ENCODE results near the gene SLC49A4. TPM values are rescaled to one million over a fixed set of nuclear protein-coding genes. Genes with fewer than 3 reads are reported as not detected.

The SLC49A4 gene
- total RNA-seq, 4 donors from 2014 or later, result 14.2 to 27.3 (median 20.9) TPM

DNA sequence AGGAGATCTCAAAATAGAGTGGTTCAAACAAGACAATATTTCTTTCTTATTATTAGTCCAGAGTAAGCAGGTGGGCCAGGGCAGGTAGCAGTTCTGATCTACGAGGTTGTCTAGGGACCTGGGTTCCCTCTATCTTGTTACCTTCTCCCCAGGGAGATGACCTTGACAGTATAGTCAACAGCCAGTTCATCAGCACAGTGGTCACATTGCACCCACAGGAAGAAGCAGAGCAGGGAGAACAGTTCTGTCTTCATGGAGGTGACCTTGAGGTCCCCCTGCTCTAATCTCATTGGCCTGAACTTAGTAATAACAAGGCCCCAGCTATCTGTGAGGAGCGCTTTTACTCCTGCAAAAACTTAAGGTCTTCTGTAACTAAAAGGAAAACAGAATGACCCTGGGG lies 21.7 kb downstream of the SLC49A4 start:
- Histone ChIP-seq H3K4me1 (no peaks in the 10 kb centered on the region), H3K4me3 (no peak overlapping the region), H3K27ac (no peak overlapping the region), H3K27me3 (no peaks in the 10 kb centered on the region), H3K9me3 (no peaks in the 10 kb centered on the region), H3K36me3 (peaks cover 0 to 46% (median 0%) of the 10 kb centered on the region in 3 donors)
- 78 to 92% methylated on average over 2 of the region's 2 CpGs for WGBS, 2 donors
- TF ChIP-seq POLR2A (IDR thresholded peaks at IDR 0.05), result no peak
- no peak for TF ChIP-seq EP300 (IDR thresholded peaks at IDR 0.05)
- TF ChIP-seq, protein P1, sequence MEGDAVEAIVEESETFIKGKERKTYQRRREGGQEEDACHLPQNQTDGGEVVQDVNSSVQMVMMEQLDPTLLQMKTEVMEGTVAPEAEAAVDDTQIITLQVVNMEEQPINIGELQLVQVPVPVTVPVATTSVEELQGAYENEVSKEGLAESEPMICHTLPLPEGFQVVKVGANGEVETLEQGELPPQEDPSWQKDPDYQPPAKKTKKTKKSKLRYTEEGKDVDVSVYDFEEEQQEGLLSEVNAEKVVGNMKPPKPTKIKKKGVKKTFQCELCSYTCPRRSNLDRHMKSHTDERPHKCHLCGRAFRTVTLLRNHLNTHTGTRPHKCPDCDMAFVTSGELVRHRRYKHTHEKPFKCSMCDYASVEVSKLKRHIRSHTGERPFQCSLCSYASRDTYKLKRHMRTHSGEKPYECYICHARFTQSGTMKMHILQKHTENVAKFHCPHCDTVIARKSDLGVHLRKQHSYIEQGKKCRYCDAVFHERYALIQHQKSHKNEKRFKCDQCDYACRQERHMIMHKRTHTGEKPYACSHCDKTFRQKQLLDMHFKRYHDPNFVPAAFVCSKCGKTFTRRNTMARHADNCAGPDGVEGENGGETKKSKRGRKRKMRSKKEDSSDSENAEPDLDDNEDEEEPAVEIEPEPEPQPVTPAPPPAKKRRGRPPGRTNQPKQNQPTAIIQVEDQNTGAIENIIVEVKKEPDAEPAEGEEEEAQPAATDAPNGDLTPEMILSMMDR (IDR thresholded peaks at IDR 0.05), result no peak
- DNase-seq (ENCODE audit: low spot score in 2 of 2), result no peak

DNA sequence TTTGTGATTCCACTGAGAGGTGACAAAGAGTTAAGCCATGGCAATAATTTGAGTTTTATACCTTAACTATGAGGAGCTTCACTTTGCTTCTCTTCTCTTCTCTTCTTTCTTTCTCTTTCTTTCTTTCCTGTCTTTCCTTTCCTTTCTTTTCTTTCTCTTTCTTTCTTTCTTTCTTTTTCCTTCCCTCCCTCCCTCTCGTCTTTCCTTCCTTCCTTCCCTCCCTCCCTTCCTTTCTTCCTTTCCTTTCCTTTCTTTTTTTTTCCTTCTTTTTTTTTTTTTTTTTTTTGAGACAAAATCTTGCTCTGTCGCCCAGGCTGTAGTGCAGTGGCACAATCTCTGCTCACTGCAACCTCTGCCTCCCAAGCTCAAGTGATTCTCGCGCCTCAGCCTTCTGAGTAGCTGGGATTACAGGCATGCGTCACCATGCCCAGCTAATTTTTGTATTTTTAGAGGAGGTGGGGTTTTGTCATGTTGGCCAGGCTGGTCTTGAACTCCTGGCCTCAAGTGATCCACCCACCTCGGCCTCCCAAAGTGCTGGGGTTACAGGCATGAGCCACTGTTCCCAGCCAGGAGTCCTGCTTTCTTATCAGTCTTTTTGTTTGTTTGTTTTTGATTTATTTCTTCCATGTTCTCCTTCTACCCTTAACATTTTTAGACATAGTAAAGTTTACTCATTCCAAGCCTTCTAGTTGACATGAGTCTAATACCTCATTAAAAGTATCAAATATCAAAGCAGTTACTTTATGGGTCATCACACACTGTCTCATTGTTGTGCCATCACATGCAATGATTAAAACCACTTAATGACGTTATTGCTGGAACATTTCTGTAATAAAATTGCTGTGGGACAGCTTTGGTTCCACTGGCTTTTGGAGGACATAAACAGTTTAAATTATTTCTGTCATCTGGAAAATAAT lies 29.9 kb downstream of the SLC49A4 start:
- DNase-seq (ENCODE audit: low spot score in 2 of 2), result no peak
- Histone ChIP-seq H3K4me3 (no peak overlapping the region), H3K9me3 (no peaks in the 10 kb centered on the region), H3K36me3 (peaks cover 0 to 52% (median 0%) of the 10 kb centered on the region in 3 donors), H3K27ac (peak overlapping the region in 1 of 4 donors; percentile 31), H3K4me1 (no peaks in the 10 kb centered on the region), H3K27me3 (no peaks in the 10 kb centered on the region)
- WGBS, 2 donors, result 85 to 88% methylated on average over 7 of the region's 7 CpGs
- TF ChIP-seq EP300 (IDR thresholded peaks at IDR 0.05) (no peak), POLR2A (IDR thresholded peaks at IDR 0.05) (no peak)
- TF ChIP-seq, protein P1 (IDR thresholded peaks at IDR 0.05), result no peak

DNA sequence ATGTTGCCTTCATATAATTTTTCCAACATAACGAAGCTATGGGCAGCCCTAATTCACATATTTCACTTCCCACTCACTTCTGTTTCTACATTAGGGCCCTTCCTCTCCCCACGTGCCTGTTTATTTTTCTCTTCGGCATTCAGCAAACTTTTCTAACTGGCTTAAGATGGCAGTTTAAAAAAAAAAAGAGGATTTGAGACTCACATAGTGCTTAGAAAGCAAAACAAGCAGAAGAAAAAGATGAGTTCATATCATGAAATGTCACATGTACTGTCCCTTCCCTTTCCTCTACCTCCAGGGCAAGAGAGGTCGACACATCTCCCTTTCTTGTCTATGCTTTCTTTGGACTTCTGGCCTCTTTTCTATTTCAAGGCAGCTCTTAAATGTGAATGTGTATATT lies 30.6 kb downstream of the SLC49A4 start:
- H3K36me3 ChIP-seq, result peaks cover 0 to 53% (median 0%) of the 10 kb centered on the region in 3 donors

GRCh38 chr3:122826278-122826677 lies 31.4 kb downstream of the SLC49A4 start:
- Histone ChIP-seq H3K27ac (peak overlapping the region in 1 of 4 donors; percentile 23), H3K4me3 (no peak overlapping the region), H3K36me3 (peaks cover 0 to 49% (median 0%) of the 10 kb centered on the region in 3 donors), H3K9me3 (no peaks in the 10 kb centered on the region), H3K4me1 (no peaks in the 10 kb centered on the region), H3K27me3 (no peaks in the 10 kb centered on the region)
- TF ChIP-seq, protein P1 (IDR thresholded peaks at IDR 0.05), result no peak
- TF ChIP-seq POLR2A (IDR thresholded peaks at IDR 0.05) (no peak), EP300 (IDR thresholded peaks at IDR 0.05) (no peak)
- no peak for DNase-seq (ENCODE audit: low spot score in 2 of 2)
- 94 to 100% methylated on average over 1 of the region's 1 CpG for WGBS, 2 donors

More for the DNA sequence above, 30.6 kb downstream of the SLC49A4 start:
- peak overlapping the region in 2 of 4 donors; percentile 18 to 23 for H3K27ac ChIP-seq
- TF ChIP-seq, protein P1 (IDR thresholded peaks at IDR 0.05), result no peak
- no peak for TF ChIP-seq POLR2A (IDR thresholded peaks at IDR 0.05)
- TF ChIP-seq EP300 (IDR thresholded peaks at IDR 0.05), result peak; percentile 23 to 69
- no peak for DNase-seq (ENCODE audit: low spot score in 2 of 2)
- WGBS, 2 donors, result 45 to 54% methylated on average over 4 of the region's 4 CpGs
- H3K27me3 ChIP-seq, result no peaks in the 10 kb centered on the region
- H3K4me1 ChIP-seq, result no peaks in the 10 kb centered on the region
- no peaks in the 10 kb centered on the region for H3K9me3 ChIP-seq
- no peak overlapping the region for H3K4me3 ChIP-seq

DNA sequence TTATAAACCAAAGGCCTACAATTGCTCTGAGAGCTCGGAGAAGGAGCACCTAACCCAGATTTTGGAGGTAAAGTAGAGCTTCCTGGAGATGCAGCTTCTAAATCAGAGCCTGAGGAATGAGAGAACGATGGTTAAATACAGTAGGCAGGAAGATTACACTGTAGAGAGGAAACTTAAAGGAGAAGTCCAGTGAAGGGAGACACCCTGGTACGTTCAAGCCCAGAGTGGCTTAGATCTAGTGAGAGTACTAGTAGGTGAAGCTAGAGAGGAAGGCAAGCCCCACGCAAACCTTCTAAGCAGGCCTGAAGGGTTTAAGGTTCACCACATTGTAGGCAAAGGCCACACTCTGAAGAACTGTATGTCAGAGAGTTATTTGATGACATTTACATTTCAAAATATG lies 33.4 kb downstream of the SLC49A4 start:
- 85 to 90% methylated on average over 4 of the region's 4 CpGs for WGBS, 2 donors
- TF ChIP-seq, protein P1 (IDR thresholded peaks at IDR 0.05), result no peak
- no peak for TF ChIP-seq POLR2A (IDR thresholded peaks at IDR 0.05)
- no peak for TF ChIP-seq EP300 (IDR thresholded peaks at IDR 0.05)
- Histone ChIP-seq H3K4me3 (no peak overlapping the region), H3K36me3 (peaks cover 0 to 47% (median 0%) of the 10 kb centered on the region in 3 donors), H3K27me3 (no peaks in the 10 kb centered on the region), H3K4me1 (no peaks in the 10 kb centered on the region), H3K9me3 (no peaks in the 10 kb centered on the region), H3K27ac (no peak overlapping the region)
- DNase-seq (ENCODE audit: low spot score in 2 of 2), result no peak

Measured in tibial nerve (tissue), 4 donors.